Right forelimb (tissue), 1 donor: ENCODE measurements around the gene MED13.
"Not testable (repeated sequence)": the region's sequence is repeated elsewhere in the genome, so short reads cannot be mapped to it uniquely, and the experiment has no call there.

Source experiments
- DNase-seq: peaks from one replicate; pipeline ENCODE4 v3.0.0-alpha.2; 2018

Gene MED13

GRCh38 chr17:61894310-61894709 lies 170.8 kb downstream of the MED13 start:
- not testable (repeated sequence) for DNase-seq
